GM21515 (cell line): ENCODE data around the gene HAUS3.
"Not testable (repeated sequence)": the region's sequence is repeated elsewhere in the genome, so short reads cannot be mapped to it uniquely, and the experiment has no call there.

Experiments used
- ATAC-seq: cut with Tn5 transposase; IDR thresholded peaks from one replicate; pipeline ENCODE4 v1.9.1; 2021; ENCODE audit not compliant: unreplicated experiment

The HAUS3 gene

GRCh38 chr4:2222838-2223237 lies 19.1 kb downstream of the HAUS3 start:
- no peak for ATAC-seq

- not testable (repeated sequence) for ATAC-seq
Measured at GRCh38 chr4:2221378-2221777, 20.5 kb downstream of the HAUS3 start.

DNA sequence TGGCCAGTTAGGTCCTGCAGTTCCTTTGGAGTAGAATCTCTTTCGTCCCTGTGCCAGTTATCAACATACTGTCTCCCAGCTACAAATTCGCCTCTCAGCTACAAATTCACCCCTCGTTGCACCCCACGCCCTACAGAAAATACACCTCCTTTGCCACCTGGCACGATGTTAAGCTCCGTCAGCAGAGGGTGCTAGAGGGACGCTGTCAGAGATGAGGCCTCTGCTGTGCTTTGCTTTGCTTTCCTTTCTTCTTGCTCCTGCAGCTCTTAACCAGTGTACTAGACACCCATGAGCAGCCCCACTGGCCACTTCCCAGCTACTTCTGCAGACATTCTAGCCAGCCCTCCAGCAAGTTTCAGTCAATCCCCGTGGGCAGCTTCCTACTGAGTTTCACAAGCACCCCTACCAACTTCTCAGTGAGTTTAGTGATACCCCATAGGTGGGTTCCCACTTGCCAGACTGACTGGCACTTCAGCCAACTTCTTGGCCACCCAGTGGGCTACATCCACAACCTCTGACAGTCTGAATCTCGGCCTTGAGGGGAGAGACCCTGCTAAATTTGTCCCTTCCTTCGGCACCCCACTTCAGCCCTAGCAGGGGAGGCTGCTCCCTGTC lies 21.8 kb downstream of the HAUS3 start:
- peak; percentile 72 for ATAC-seq

GRCh38 chr4:2219233-2219760 lies 22.6 kb downstream of the HAUS3 start:
- ATAC-seq, result no peak

DNA sequence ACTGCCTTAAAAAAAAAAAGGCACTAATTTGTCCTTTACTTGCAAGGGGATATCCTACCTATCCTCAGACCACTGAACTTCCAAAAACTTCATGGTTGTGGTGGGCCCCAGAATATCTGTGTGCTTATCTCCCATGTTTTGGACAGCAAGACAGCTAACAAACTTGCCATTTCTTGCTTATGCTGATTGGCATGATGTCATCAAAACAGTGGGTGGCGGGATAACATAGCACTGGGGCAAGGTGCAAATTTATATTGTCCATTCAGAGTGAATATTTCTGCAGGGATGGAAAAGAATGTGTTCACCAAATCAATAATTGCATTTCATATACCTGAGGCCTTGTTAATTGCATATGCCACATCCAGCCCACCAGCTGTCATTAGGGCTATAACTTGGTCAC lies 23.5 kb downstream of the HAUS3 start:
- ATAC-seq, result no peak

DNA sequence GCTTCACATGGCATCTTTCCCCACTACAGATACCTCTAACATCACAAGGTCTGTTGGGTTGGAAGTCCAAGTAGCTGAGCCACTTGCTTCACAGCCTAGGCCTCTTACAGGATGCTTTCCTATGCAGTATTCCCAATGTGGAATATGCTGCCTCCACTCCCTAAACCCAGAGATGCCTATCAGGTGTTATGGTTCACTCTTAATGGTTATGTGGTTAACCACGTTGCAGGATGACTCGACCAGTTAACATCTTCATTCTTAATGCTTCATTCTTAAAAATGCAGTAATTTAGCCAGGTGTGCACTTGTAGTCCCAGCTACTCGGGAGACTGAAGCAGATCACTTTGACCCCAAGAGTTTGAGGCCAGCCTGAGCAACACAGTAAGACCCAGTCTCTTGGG lies 24.2 kb downstream of the HAUS3 start:
- ATAC-seq, result no peak

- no peak for ATAC-seq
Measured at GRCh38 chr4:2212831-2213230, 29.1 kb downstream of the HAUS3 start.

GRCh38 chr4:2202789-2203188 lies 39.1 kb downstream of the HAUS3 start:
- not testable (repeated sequence) for ATAC-seq

- ATAC-seq, result no peak
Measured at GRCh38 chr4:2194496-2194895, 47.4 kb downstream of the HAUS3 start.

DNA sequence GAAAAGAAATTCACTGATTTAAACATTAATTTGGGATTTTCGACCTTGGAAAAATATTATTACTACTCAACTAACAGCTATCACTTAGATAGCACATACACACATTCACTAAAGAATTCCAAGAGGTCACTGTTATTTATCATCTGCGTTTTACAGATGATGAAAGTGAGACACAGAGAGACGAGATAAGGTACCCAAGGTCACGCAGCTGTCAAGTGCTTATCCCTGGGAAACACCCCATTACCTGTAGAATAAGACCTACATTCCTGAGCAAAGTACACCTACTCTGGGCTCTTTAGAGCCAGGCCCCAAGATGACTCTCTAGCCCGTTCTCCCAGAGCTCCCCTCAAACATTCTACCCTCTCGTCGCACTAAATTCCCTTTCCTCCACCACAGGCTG lies 48.6 kb downstream of the HAUS3 start:
- ATAC-seq, result no peak

GRCh38 chr4:2186865-2187172 lies 55.1 kb downstream of the HAUS3 start:
- ATAC-seq, result no peak

DNA sequence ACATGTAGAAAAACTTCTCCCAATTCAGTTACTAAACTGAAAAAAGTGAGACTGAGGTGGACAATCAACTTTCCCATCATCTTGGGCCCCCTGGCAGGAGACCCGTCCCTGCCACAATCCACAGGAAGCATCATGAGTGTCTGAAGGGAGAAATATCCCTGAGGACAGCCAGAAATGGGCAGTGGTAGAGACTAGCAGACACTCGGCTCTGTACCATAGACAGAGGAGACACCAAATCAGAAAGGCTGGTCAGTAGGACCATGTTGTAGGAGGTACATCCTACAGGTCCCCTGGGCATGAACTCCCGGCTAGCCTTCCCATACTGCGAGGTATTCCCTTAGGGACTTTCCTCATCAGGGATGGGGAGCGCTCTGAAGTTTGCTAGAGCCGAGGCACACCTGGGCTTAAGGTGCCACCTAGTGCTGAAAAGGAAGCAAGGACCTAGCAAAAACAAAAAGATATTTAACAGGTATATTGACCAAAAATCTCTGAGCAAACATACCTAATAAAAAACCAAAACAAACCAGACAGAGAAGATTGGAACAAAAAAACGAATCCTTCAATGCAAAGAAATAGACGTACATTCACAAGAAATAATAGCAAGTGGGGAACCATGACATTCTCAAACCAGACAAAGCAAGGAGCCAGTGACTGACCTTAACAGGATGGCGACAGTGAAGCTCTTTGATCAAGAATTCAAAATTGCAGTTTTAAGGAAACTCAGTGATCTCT lies 55.6 kb downstream of the HAUS3 start:
- no peak for ATAC-seq

DNA sequence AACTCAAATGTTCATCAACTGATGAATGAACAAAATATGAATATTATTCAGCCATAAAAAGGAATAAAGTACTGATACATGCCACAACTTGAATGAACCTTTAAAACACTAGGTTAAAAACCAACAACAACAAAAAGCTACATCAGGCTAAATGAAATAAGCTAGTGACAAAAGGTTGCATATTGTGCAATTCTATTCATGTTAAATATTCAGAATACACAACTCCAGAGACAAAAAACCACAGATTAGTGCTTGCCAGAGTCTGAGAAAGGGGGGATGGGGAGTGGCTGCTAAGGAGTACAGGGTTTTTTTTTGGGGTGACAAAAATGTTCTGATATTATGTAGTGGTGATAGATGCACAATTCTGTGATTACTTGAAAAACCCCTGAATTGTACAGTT lies 58.5 kb downstream of the HAUS3 start:
- ATAC-seq, result no peak

- no peak for ATAC-seq
Measured at GRCh38 chr4:2182994-2183393, 58.9 kb downstream of the HAUS3 start.

GRCh38 chr4:2180410-2180809 lies 61.5 kb downstream of the HAUS3 start:
- no peak for ATAC-seq

GRCh38 chr4:2179717-2180116 lies 62.2 kb downstream of the HAUS3 start:
- ATAC-seq, result no peak

DNA sequence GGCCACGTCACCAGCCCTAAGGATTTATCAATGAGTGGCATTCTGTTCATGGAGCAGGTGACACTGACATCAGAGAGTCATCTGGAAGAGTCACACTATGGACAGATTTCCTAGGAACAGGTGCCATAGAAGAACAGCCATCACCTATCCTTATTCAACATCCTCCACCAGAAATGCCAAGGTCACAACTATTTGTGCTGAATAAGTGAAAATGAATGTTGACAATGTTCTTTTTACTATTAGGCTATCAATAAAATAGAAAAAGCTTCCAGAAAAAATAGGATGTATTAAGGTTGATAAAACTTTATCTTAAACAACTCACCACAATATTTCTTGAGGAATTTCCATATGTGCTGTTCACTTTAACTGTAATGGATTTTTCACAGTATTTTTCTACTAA lies 62.9 kb downstream of the HAUS3 start:
- no peak for ATAC-seq
